Testis (tissue), 3 donors: ENCODE results near the gene CARD8. TPM values are rescaled to one million over a fixed set of nuclear protein-coding genes. Genes with fewer than 3 reads are reported as not detected.
"Not testable (repeated sequence)": the region's sequence is repeated elsewhere in the genome, so short reads cannot be mapped to it uniquely, and the experiment has no call there.

Source experiments
- DNase-seq: peaks from one replicate; pipeline ENCODE4 v3.0.0-alpha.2; 2019
- H3K27ac ChIP-seq, 2 donors: fragments of 200-600 bp; sonication (generic); one replicate each; pipeline ENCODE4 v1.5.1; 2019
- H3K27me3 ChIP-seq: fragments of 200-600 bp; sonication (generic); one replicate; pipeline ENCODE4 v1.5.1; 2019
- H3K36me3 ChIP-seq: fragments of 200-600 bp; sonication (generic); one replicate; pipeline ENCODE4 v1.5.1; 2017; ENCODE audit warnings: low read depth; ENCODE audit errors: missing control alignments
- H3K4me1 ChIP-seq: fragments of 200-600 bp; sonication (generic); one replicate; pipeline ENCODE4 v1.5.1; 2019
- H3K4me3 ChIP-seq, 2 donors: fragments of 200-600 bp; sonication (generic); one replicate each; pipeline ENCODE4 v1.5.1; 2017 to 2019
- H3K9me3 ChIP-seq: fragments of 200-600 bp; sonication (generic); one replicate; pipeline ENCODE4 v1.5.1; 2017
- POLR2A ChIP-seq: fragments of 450-650 bp; IDR thresholded peaks from one replicate; pipeline ENCODE4 v1.6.1; 2017; ENCODE audit warnings: antibody characterized with exemption, mild to moderate bottlenecking, moderate library complexity
- WGBS, 2 donors: methylation state at CpG; one replicate each; pipeline ENCODE4 v1.1.5; 2018; 5-methylcytosine and 5-hydroxymethylcytosine counted together
- intact Hi-C: fragments of 100-400 bp; cut with DNase I; formaldehyde crosslinking; loops from one replicate; pipeline ENCODE4 v1.15.1; 2023; ENCODE audit warnings: low total_unique reads
- polyA plus RNA-seq: library from polyadenylated mRNA; stranded (reverse); fragments of 350-450 nt; fragmentation: Illumina TruSeq; extraction: RNeasy Lipid Tissue Mini Kit (QIAGEN cat#74804); gene quantifications from one replicate; pipeline ENCODE4 v1.2.3, GENCODE V29; 2014; ENCODE audit warnings: low read depth, low replicate concordance; ENCODE audit not compliant: insufficient read depth
- total RNA-seq, 2 donors: library from RNA; depleted of rRNA; stranded (reverse); fragments of >200 nt; gene quantifications; one replicate each; pipeline ENCODE4 v1.2.3, GENCODE V29; 2016
- TF ChIP-seq, protein P1 (sequence below), 3 experiments: fragments of 450-650 bp in 2 of 3; fragments of 200-600 bp in 1 of 3; sonication (generic) in 1 of 3; IDR thresholded peaks; one replicate each; pipeline ENCODE4 v1.5.1; 2016 to 2019; ENCODE audit warnings: antibody characterized with exemption in 3 of 3, mild to moderate bottlenecking in 2 of 3, moderate library complexity in 1 of 3

The CARD8 gene
- total and polyA plus RNA-seq, 3 donors from 2014 or later, result 45.4 to 68.4 (median 53.9) TPM

DNA sequence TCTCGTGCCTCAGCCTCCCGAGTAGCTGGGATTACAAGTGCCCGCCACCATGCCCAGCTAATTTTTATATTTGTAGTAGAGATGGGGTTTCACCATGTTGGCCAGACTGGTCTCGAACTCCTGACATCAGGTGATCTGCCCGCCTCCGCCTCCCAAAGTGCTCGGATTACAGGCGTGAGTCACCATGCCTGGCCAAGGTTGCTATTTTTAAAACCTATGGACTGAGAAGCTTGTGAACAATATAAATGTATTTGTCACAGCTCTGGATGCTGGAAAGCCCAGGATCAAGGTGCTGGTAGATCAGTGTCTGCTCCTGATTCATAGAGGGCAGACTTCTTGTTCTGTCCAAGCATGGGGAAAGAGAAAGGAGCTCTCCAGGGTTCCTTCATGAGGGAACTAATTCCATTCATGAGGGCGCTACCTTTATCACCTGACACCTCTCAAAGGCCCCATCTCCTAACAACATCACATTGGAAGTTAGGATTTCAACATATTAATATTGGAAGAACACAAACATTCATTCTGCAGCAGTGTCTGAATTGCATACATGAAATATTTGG, 16.1 kb downstream of the CARD8 start:
- Histone ChIP-seq H3K4me3 (no peak overlapping the region), H3K4me1 (no peaks in the 10 kb centered on the region), H3K36me3 (no peaks in the 10 kb centered on the region), H3K27ac (no peak overlapping the region), H3K27me3 (no peaks in the 10 kb centered on the region), H3K9me3 (no peaks in the 10 kb centered on the region)
- no peak for TF ChIP-seq POLR2A
- TF ChIP-seq, protein P1, sequence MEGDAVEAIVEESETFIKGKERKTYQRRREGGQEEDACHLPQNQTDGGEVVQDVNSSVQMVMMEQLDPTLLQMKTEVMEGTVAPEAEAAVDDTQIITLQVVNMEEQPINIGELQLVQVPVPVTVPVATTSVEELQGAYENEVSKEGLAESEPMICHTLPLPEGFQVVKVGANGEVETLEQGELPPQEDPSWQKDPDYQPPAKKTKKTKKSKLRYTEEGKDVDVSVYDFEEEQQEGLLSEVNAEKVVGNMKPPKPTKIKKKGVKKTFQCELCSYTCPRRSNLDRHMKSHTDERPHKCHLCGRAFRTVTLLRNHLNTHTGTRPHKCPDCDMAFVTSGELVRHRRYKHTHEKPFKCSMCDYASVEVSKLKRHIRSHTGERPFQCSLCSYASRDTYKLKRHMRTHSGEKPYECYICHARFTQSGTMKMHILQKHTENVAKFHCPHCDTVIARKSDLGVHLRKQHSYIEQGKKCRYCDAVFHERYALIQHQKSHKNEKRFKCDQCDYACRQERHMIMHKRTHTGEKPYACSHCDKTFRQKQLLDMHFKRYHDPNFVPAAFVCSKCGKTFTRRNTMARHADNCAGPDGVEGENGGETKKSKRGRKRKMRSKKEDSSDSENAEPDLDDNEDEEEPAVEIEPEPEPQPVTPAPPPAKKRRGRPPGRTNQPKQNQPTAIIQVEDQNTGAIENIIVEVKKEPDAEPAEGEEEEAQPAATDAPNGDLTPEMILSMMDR (IDR thresholded peaks at IDR 0.05), result no peak
- intact Hi-C loops, result no loop called here
- WGBS, 2 donors, result 92 to 97% methylated on average over 9 of the region's 9 CpGs
- DNase-seq, result no peak

DNA sequence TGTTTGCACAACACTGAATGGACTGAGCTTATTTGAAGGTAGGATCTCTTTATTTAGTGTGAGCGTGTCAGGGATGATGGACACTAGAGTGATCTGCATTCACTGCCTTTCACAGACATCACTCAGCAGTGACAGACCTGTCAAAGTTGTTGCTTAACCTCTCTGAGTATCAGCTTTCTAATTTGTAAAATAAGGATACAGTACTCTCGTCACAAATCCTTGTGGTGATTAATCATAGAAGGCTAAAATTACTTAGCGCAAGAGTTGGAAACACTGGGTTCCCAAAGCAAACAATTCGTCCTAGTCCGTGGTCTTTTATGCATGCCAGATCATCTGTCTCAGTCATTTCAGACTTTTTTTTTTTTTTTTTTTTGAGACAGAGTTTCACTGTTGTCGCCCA, 16.6 kb downstream of the CARD8 start:
- Histone ChIP-seq H3K27ac (no peak overlapping the region), H3K36me3 (no peaks in the 10 kb centered on the region), H3K27me3 (no peaks in the 10 kb centered on the region), H3K4me1 (no peaks in the 10 kb centered on the region), H3K9me3 (no peaks in the 10 kb centered on the region), H3K4me3 (no peak overlapping the region)
- WGBS, 2 donors, result 89 to 97% methylated on average over 6 of the region's 6 CpGs
- TF ChIP-seq, protein P1 (IDR thresholded peaks at IDR 0.05), result no peak
- TF ChIP-seq POLR2A, result no peak
- DNase-seq, result no peak
- intact Hi-C loops, result no loop called here

DNA sequence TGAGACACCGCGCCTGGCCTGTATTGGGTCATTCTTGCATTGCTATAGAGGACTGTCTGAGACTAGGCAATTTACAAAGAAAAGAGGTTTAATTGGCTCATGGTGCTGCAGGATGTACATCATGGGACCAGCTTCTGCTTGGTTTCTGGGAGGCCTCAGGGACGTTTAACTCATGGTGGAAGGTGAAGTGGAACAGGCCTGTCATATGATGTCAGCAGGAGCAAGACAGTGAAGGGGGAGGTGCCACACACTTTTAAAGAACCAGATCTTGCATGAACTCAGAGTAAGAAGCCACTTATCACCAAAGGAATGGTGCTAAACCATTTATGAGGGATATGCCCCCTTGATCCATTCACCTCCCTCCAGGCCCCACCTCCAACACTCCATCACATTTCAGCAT, 18.7 kb downstream of the CARD8 start:
- 80 to 89% methylated on average over 3 of the region's 3 CpGs for WGBS, 2 donors
- TF ChIP-seq, protein P1 (IDR thresholded peaks at IDR 0.05), result no peak
- no peak for TF ChIP-seq POLR2A
- no peak for DNase-seq
- no peak overlapping the region for H3K27ac ChIP-seq
- no peaks in the 10 kb centered on the region for H3K4me1 ChIP-seq
- intact Hi-C loops, result no loop called here
- no peak overlapping the region for H3K4me3 ChIP-seq
- H3K36me3 ChIP-seq, result no peaks in the 10 kb centered on the region
- no peaks in the 10 kb centered on the region for H3K27me3 ChIP-seq
- no peaks in the 10 kb centered on the region for H3K9me3 ChIP-seq

DNA sequence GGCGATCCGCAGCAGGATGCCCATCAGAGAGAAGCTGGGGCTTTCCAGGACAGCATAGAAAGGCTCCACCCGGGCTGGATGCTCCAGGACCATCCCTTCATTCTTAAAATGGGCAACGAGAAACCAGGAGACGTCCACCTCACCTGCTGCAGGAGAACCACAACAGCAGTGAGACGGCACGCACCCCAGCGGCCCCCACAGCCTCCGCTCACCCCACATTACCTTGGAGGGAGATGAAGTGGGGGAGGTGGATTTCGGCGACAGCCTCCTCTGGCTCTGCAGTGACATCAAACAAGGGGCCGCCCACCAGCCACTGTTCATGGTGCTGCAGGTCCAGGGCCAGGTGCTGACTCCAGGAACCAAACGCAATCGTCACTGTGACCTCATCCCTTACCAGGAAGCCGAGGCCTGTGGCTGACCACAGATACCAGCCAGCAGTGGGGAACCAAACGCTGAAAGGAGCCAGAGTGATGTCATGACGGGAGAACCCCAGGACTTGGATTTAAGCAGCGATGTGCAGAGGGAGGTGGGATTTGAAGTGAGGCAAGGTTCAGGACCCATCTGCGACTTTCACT, 25.1 kb downstream of the CARD8 start:
- Histone ChIP-seq H3K27ac (no peak overlapping the region), H3K4me3 (no peak overlapping the region), H3K36me3 (no peaks in the 10 kb centered on the region), H3K27me3 (no peaks in the 10 kb centered on the region), H3K9me3 (no peaks in the 10 kb centered on the region), H3K4me1 (no peaks in the 10 kb centered on the region)
- intact Hi-C loops, result no loop called here
- TF ChIP-seq, protein P1 (IDR thresholded peaks at IDR 0.05), result no peak
- TF ChIP-seq POLR2A, result no peak
- DNase-seq, result no peak
- 88 to 93% methylated on average over 18 to 19 of the region's 19 CpGs for WGBS, 2 donors

- TF ChIP-seq POLR2A, result no peak
- TF ChIP-seq, protein P1 (IDR thresholded peaks at IDR 0.05), result no peak
- Histone ChIP-seq H3K27me3 (no peaks in the 10 kb centered on the region), H3K4me1 (peaks cover 6% of the 10 kb centered on the region), H3K9me3 (no peaks in the 10 kb centered on the region), H3K27ac (no peak overlapping the region), H3K36me3 (no peaks in the 10 kb centered on the region), H3K4me3 (no peak overlapping the region)
- intact Hi-C loops, result no loop called here
- DNase-seq, result no peak
- 94 to 98% methylated on average over 5 of the region's 5 CpGs for WGBS, 2 donors
These were observed 34.1 kb downstream of the CARD8 start for GRCh38 chr19:48221628-48222027.

GRCh38 chr19:48220784-48221183, 34.9 kb downstream of the CARD8 start:
- H3K36me3 ChIP-seq, H3K4me3 ChIP-seq, DNase-seq, H3K27ac ChIP-seq, H3K27me3 ChIP-seq, H3K9me3 ChIP-seq, intact Hi-C loops, H3K4me1 ChIP-seq: not testable (repeated sequence)
- WGBS, 2 donors, result 93 to 96% methylated on average over 3 of the region's 3 CpGs
